Hepatocyte (in vitro differentiated cells): ENCODE data around the gene ARL14EPL. TPM values are rescaled to one million over a fixed set of nuclear protein-coding genes. Genes with fewer than 3 reads are reported as not detected.

Experiments
- DNase-seq: peaks from one replicate; pipeline ENCODE4 v3.0.0-alpha.2; 2016; ENCODE audit warnings: low spot score
- H2AFZ ChIP-seq: fragments of 200-600 bp; sonication (generic); 2 replicates; pipeline ENCODE4 v1.6.0; 2016; ENCODE audit warnings: antibody characterized with exemption, mild to moderate bottlenecking
- H3K27ac ChIP-seq: fragments of 200-600 bp; sonication (generic); 2 replicates; pipeline ENCODE4 v1.5.1; 2016; ENCODE audit warnings: mild to moderate bottlenecking
- H3K27me3 ChIP-seq: fragments of 200-600 bp; sonication (generic); 2 replicates; pipeline ENCODE4 v1.6.1; 2016
- H3K36me3 ChIP-seq: fragments of 200-600 bp; sonication (generic); replicated peaks from 2 replicates; pipeline ENCODE4 v1.5.1; 2016; ENCODE audit warnings: low read depth; ENCODE audit not compliant: insufficient read depth
- H3K4me1 ChIP-seq: fragments of 200-600 bp; sonication (generic); 2 replicates; pipeline ENCODE4 v1.5.1; 2016; ENCODE audit warnings: mild to moderate bottlenecking, moderate library complexity; ENCODE audit not compliant: insufficient read depth
- H3K4me2 ChIP-seq: fragments of 200-600 bp; sonication (generic); 2 replicates; pipeline ENCODE4 v1.6.0; 2016
- H3K4me3 ChIP-seq: fragments of 200-600 bp; sonication (generic); 2 replicates; pipeline ENCODE4 v1.5.1; 2016; ENCODE audit warnings: mild to moderate bottlenecking
- H3K79me2 ChIP-seq: fragments of 200-600 bp; sonication (generic); 2 replicates; pipeline ENCODE4 v1.6.0; 2017; ENCODE audit warnings: mild to moderate bottlenecking
- H3K9me2 ChIP-seq: fragments of 200-600 bp; sonication (generic); replicated peaks from 2 replicates; pipeline ENCODE4 v1.6.0; 2017; ENCODE audit warnings: mild to moderate bottlenecking; ENCODE audit not compliant: insufficient read depth
- H3K9me3 ChIP-seq: fragments of 200-600 bp; sonication (generic); 2 replicates; pipeline ENCODE4 v1.5.1; 2016; ENCODE audit warnings: low read depth, mild to moderate bottlenecking
- H4K20me1 ChIP-seq: fragments of 200-600 bp; sonication (generic); 2 replicates; pipeline ENCODE4 v1.6.0; 2016; ENCODE audit warnings: mild to moderate bottlenecking; ENCODE audit not compliant: insufficient read depth, poor library complexity, severe bottlenecking
- CTCF ChIP-seq: fragments of 200-600 bp; sonication (generic); IDR thresholded peaks from 2 replicates; pipeline ENCODE4 v1.5.1; 2016; ENCODE audit warnings: antibody characterized with exemption, mild to moderate bottlenecking; ENCODE audit not compliant: poor library complexity
- EZH2 ChIP-seq: fragments of 200-600 bp; sonication (generic); IDR thresholded peaks from 2 replicates; pipeline ENCODE4 v1.6.1; 2016; ENCODE audit warnings: antibody characterized with exemption, mild to moderate bottlenecking, borderline replicate concordance
- EZH2phosphoT487 ChIP-seq: fragments of 200-600 bp; sonication (generic); IDR thresholded peaks from one replicate; pipeline ENCODE4 v1.6.1; 2018; ENCODE audit warnings: antibody characterized with exemption, mild to moderate bottlenecking, low read depth, moderate library complexity; ENCODE audit not compliant: unreplicated experiment, severe bottlenecking
- WGBS: methylation state at CpG from one replicate; pipeline ENCODE4 v1.1.6; 2016; ENCODE audit warnings: low lambda C conversion rate; ENCODE audit errors: missing lambda C conversion rate; 5-methylcytosine and 5-hydroxymethylcytosine counted together
- polyA plus RNA-seq: library from polyadenylated mRNA; unstranded; fragments of >200 nt; fragmentation: Nextera tagmentation; extraction: Ambion mirVana; gene quantifications from 2 replicates; pipeline ENCODE4 v1.2.1, GENCODE V29; 2016
- total RNA-seq: library from RNA; depleted of rRNA; stranded (reverse); fragments of >200 nt; gene quantifications from 2 replicates; pipeline ENCODE4 v1.2.3, GENCODE V29; 2014

Gene ARL14EPL
- total and polyA plus RNA-seq, 2 experiments from 2014 or later: 0.07 TPM; not detected in 1

DNA sequence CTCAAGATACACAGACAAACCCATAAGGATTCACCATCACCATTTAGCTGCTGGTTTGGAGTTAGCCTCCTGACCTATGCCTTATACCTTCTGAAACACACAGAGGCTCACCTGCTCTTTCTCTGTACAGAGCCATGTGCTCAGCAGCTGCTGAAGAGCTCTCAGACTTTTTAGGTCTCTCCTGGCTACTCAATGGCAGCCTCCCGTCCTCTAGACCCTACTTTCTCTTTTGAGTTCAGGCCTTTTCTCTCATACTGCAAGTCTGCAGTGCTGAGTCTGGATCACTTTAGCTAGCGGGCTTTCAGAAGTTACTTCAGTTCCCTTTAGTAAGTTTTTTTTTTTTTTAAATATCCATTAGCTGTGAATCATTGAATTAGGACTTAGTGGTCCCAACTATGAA, 44.3 kb upstream of the ARL14EPL start:
- Histone ChIP-seq H3K4me2 (no peak overlapping the region), H2AFZ (no peak overlapping the region), H3K4me3 (no peak overlapping the region), H3K79me2 (no peaks in the 10 kb centered on the region), H3K9me2 (no peaks in the 10 kb centered on the region), H3K27me3 (peaks cover 3% of the 10 kb centered on the region), H3K9me3 (no peaks in the 10 kb centered on the region), H3K4me1 (no peaks in the 10 kb centered on the region), H3K36me3 (no peaks in the 10 kb centered on the region), H4K20me1 (no peaks in the 10 kb centered on the region), H3K27ac (no peak overlapping the region)
- 98% methylated on average over 2 of the region's 2 CpGs for WGBS
- TF ChIP-seq EZH2 (no peak), EZH2phosphoT487 (no peak), CTCF (no peak)
- no peak for DNase-seq

GRCh38 chr5:115992848-115993350, 39.4 kb upstream of the ARL14EPL start:
- 89% methylated on average over 5 of the region's 5 CpGs for WGBS

GRCh38 chr5:115995351-115995750, 36.9 kb upstream of the ARL14EPL start:
- WGBS: 89% methylated on average over 6 of the region's 6 CpGs
- Histone ChIP-seq H3K27ac (no peak overlapping the region), H3K9me3 (no peaks in the 10 kb centered on the region), H4K20me1 (no peaks in the 10 kb centered on the region), H3K27me3 (peaks cover 3% of the 10 kb centered on the region), H3K36me3 (no peaks in the 10 kb centered on the region), H3K4me2 (no peak overlapping the region), H3K4me1 (no peaks in the 10 kb centered on the region), H3K9me2 (no peaks in the 10 kb centered on the region), H3K79me2 (no peaks in the 10 kb centered on the region), H2AFZ (no peak overlapping the region), H3K4me3 (no peak overlapping the region)
- TF ChIP-seq CTCF (no peak), EZH2 (no peak), EZH2phosphoT487 (no peak)
- DNase-seq: no peak

More at GRCh38 chr5:115992848-115993350, 39.4 kb upstream of the ARL14EPL start:
- H3K9me2 ChIP-seq: no peaks in the 10 kb centered on the region
- H3K9me3 ChIP-seq: no peaks in the 10 kb centered on the region
- H3K36me3 ChIP-seq: no peaks in the 10 kb centered on the region
- H3K4me2 ChIP-seq: no peak overlapping the region
- H3K4me3 ChIP-seq: no peak overlapping the region
- no peak overlapping the region for H2AFZ ChIP-seq
- peaks cover 3% of the 10 kb centered on the region for H3K27me3 ChIP-seq
- H3K27ac ChIP-seq: no peak overlapping the region
- DNase-seq: no peak
- H4K20me1 ChIP-seq: no peaks in the 10 kb centered on the region
- TF ChIP-seq EZH2phosphoT487 (no peak), CTCF (no peak), EZH2 (no peak)
- no peaks in the 10 kb centered on the region for H3K4me1 ChIP-seq
- H3K79me2 ChIP-seq: no peaks in the 10 kb centered on the region
